Subcutaneous abdominal adipose tissue (tissue), 5 donors: ENCODE results near the gene KLF15.

Source experiments
- H3K27ac ChIP-seq: one replicate; pipeline ENCODE4 v1.7.0; 2013; ENCODE audit warnings: low read depth, mild to moderate bottlenecking, inconsistent platforms, low read length, moderate library complexity
- H3K27me3 ChIP-seq, 5 donors: one replicate each; pipeline ENCODE4 v1.7.0; 2013; ENCODE audit warnings: low read length in 5 of 5, inconsistent platforms in 1 of 5; ENCODE audit not compliant: control insufficient read depth in 5 of 5, insufficient read depth in 4 of 5
- H3K36me3 ChIP-seq, 5 donors: one replicate each; pipeline ENCODE4 v1.7.0; 2013; ENCODE audit warnings: low read length in 5 of 5; ENCODE audit not compliant: control insufficient read depth in 5 of 5, insufficient read depth in 5 of 5
- H3K4me1 ChIP-seq, 5 donors: one replicate each; pipeline ENCODE4 v1.7.0; 2013; ENCODE audit warnings: low read length in 5 of 5, mild to moderate bottlenecking in 3 of 5, moderate library complexity in 1 of 5; ENCODE audit not compliant: control insufficient read depth in 5 of 5, insufficient read depth in 5 of 5
- H3K4me3 ChIP-seq, 5 donors: one replicate each; pipeline ENCODE4 v1.7.0; 2013; ENCODE audit warnings: low read length in 5 of 5, low read depth in 1 of 5
- H3K9ac ChIP-seq, 5 donors: one replicate each; pipeline ENCODE4 v1.7.0; 2013; ENCODE audit warnings: low read length in 5 of 5, mild to moderate bottlenecking in 4 of 5, moderate library complexity in 3 of 5
- H3K9me3 ChIP-seq, 5 donors: one replicate each; pipeline ENCODE4 v1.7.0; 2013; ENCODE audit warnings: low read length in 5 of 5; ENCODE audit not compliant: control insufficient read depth in 5 of 5
- donor health status: healthy.
- donor health status: healthy.
- donor health status: healthy.
- donor health status: healthy.
- donor health status: healthy.

KLF15 gene

DNA sequence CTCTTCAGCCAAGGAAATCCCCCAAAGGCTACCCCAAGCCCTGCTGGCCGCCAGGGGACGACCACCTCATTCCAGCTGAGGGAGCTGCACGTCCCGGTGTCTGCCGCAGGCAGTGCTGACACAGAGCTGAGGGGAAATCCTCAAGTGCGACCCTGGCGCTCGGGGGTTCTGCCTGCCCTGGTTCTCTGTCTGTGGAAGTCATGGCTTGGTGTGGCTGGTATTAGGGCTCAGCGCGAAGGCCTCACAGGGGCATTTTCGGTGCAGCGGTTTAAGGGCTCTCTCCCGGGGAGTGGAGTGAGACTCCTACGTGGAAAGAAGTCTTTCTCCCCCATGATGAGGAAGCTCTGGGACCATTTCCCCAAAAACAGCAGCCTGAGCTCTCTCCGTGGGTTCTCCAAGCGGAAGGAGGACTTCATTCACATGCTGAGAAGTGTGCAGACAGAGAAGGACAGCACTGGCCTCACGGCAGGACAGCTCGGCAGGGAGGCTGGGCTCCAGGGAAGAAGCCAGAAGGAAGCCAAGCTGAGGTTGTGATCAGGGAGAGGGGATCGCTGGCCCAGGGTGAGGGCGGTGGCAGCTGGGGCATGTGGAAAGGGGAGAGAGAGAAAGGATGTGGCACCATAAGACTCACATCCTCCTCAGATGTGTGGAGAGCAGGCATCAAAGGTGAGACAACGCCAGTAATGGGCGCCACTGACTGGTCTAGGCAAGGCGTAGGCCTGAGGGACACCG, 48.6 kb downstream of the KLF15 start:
- Histone ChIP-seq H3K9ac (no peak overlapping the region), H3K4me1 (no peaks in the 10 kb centered on the region)

GRCh38 chr3:126307591-126308393, 49.4 kb downstream of the KLF15 start:
- no peak overlapping the region for H3K9ac ChIP-seq
- H3K27ac ChIP-seq = no peak overlapping the region
- no peaks in the 10 kb centered on the region for H3K4me1 ChIP-seq
- no peak overlapping the region for H3K4me3 ChIP-seq
- H3K36me3 ChIP-seq = no peaks in the 10 kb centered on the region
- no peaks in the 10 kb centered on the region for H3K27me3 ChIP-seq
- peaks cover 0 to 11% (median 5%) of the 10 kb centered on the region in 5 donors for H3K9me3 ChIP-seq

More for the DNA sequence above, 48.6 kb downstream of the KLF15 start:
- Histone ChIP-seq H3K36me3 (no peaks in the 10 kb centered on the region), H3K27me3 (no peaks in the 10 kb centered on the region), H3K27ac (no peak overlapping the region), H3K9me3 (peaks cover 0 to 8% (median 5%) of the 10 kb centered on the region in 5 donors), H3K4me3 (no peak overlapping the region)

DNA sequence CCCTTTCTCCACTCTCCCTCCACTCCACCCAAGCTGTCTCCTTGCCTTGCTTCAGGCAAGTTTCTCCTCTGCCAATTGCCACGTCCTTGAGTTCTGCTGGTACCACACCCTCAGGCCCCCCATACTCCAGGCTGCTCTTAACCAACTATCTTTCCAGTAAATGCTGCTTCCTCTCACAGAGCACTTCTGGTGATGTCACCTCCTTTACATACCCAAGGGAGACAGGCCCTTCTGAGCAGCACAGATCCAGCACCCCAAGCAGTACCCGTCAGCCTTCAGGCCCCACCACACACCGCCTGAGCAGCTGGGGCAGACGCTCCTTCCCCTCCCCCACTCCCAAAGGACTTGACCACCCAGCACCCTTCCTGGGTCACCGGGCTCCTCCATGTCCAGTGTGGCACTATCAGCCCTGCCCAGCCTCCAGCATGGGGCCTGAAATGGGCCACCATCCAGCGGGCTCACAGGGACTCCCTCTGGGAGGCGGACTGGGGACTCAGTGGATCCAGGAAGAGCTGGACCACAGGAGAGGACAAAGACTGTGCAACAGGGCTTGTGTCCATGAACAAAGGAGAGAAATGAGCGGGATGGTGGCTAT, 50.2 kb downstream of the KLF15 start:
- no peaks in the 10 kb centered on the region for H3K27me3 ChIP-seq

GRCh38 chr3:126306397-126306796, 50.8 kb downstream of the KLF15 start:
- Histone ChIP-seq H3K9me3 (peaks cover 0 to 11% (median 6%) of the 10 kb centered on the region in 5 donors), H3K4me3 (no peak overlapping the region), H3K27me3 (no peaks in the 10 kb centered on the region), H3K27ac (no peak overlapping the region), H3K9ac (no peak overlapping the region), H3K36me3 (no peaks in the 10 kb centered on the region), H3K4me1 (peaks cover 0 to 2% (median 0%) of the 10 kb centered on the region in 5 donors)

More for the DNA sequence above, 50.2 kb downstream of the KLF15 start:
- H3K4me3 ChIP-seq = no peak overlapping the region
- peaks cover 0 to 11% (median 6%) of the 10 kb centered on the region in 5 donors for H3K9me3 ChIP-seq
- no peaks in the 10 kb centered on the region for H3K4me1 ChIP-seq
- H3K27ac ChIP-seq = no peak overlapping the region
- H3K9ac ChIP-seq = no peak overlapping the region
- H3K36me3 ChIP-seq = no peaks in the 10 kb centered on the region

DNA sequence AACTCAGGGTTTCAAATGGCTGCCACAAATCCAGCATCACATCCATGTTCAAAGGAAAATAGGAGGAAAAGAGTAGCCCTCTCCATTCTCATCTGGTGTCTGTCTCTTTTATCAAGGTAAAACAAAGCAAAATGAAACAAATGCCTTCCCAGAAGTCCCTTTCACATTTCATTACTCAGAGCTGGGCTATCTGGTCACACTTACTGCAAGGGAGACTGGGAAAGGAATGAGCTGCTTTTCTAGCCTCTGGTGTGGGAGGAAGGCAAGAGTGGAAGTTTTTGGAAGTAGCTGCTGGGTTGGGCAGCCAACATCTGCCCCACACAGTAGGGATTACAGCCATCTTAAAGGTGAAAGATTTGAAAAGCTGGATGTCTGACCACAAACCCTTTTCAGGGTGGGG, 51.8 kb downstream of the KLF15 start:
- Histone ChIP-seq H3K4me3 (no peak overlapping the region), H3K4me1 (peaks cover 0 to 9% (median 0%) of the 10 kb centered on the region in 5 donors), H3K9ac (no peak overlapping the region), H3K9me3 (peaks cover 0 to 8% (median 2%) of the 10 kb centered on the region in 5 donors), H3K27ac (no peak overlapping the region), H3K36me3 (no peaks in the 10 kb centered on the region), H3K27me3 (no peaks in the 10 kb centered on the region)

DNA sequence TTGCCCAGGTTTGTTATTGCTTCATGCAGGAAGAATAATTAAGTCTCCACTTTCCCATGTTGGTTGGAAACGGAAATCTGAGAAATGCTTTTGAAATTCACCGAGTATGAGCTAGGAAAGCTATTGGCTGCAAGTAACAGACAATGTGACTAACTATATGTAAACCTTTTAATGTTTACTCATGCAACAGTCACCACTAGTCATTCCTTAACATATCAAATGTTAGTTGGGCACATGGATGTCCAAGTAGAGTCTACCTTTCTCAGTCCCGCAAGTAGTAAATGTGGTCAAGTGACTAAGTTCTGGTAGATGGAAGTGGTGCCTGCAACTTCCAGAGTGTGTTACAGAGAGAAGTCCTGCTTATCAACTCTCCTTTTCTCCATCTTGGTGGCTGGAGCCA, 52.5 kb downstream of the KLF15 start:
- no peak overlapping the region for H3K27ac ChIP-seq
- peaks cover 0 to 8% (median 2%) of the 10 kb centered on the region in 5 donors for H3K9me3 ChIP-seq
- H3K36me3 ChIP-seq = no peaks in the 10 kb centered on the region
- no peak overlapping the region for H3K9ac ChIP-seq
- H3K4me1 ChIP-seq = peaks cover 0 to 9% (median 0%) of the 10 kb centered on the region in 5 donors
- no peak overlapping the region for H3K4me3 ChIP-seq
- H3K27me3 ChIP-seq = no peaks in the 10 kb centered on the region

GRCh38 chr3:126304291-126304690, 52.9 kb downstream of the KLF15 start:
- peaks cover 0 to 9% (median 0%) of the 10 kb centered on the region in 5 donors for H3K4me1 ChIP-seq
- H3K9ac ChIP-seq = no peak overlapping the region
- H3K27me3 ChIP-seq = no peaks in the 10 kb centered on the region
- no peak overlapping the region for H3K27ac ChIP-seq
- no peak overlapping the region for H3K4me3 ChIP-seq
- no peaks in the 10 kb centered on the region for H3K36me3 ChIP-seq
- peaks cover 0 to 8% (median 2%) of the 10 kb centered on the region in 5 donors for H3K9me3 ChIP-seq

- no peak overlapping the region for H3K27ac ChIP-seq
- no peaks in the 10 kb centered on the region for H3K36me3 ChIP-seq
- no peak overlapping the region for H3K4me3 ChIP-seq
- H3K9ac ChIP-seq = no peak overlapping the region
- H3K9me3 ChIP-seq = peaks cover 0 to 8% (median 2%) of the 10 kb centered on the region in 5 donors
- peaks cover 0 to 9% (median 0%) of the 10 kb centered on the region in 5 donors for H3K4me1 ChIP-seq
- no peaks in the 10 kb centered on the region for H3K27me3 ChIP-seq
Observed at GRCh38 chr3:126303272-126303671, 53.9 kb downstream of the KLF15 start.

DNA sequence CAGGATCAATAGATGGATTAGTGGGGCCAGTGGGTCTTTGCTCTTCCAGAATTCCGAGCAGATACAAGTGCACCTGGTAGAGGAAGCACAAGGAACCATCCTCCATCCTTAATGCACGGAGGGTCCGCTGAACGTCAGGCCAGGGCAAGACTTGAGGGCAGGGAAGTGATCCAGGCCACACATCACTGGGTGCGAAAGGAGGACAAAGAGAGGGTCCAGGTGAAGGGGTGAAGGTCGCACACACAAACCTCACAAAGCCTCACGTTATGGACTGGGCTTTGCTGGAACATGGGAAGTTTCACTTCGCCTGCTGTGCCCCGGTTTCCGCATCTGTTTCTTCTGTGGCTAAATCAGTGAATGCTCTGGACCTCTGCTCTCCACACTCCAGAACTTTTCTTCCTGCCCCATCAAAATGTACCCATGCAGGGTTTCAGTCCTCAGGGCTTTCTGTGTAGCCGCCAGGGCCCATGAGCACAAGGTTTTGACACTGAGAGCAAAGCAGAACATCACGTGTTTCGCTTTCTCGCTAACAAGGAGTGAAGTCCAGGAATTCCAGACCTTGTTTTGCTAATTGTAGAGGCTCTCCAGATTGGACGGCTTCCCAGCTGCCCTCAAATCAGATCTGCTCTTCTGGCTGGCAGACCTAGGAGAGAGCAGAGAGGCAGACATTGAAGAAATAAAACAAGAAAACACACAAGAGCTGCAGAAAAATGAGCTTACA, 56.3 kb downstream of the KLF15 start:
- no peaks in the 10 kb centered on the region for H3K27me3 ChIP-seq
- peaks cover 0 to 9% (median 2%) of the 10 kb centered on the region in 5 donors for H3K4me1 ChIP-seq
- H3K36me3 ChIP-seq = no peaks in the 10 kb centered on the region
- peak overlapping the region in 1 of 5 donors; percentile 3 for H3K4me3 ChIP-seq
- no peak overlapping the region for H3K9ac ChIP-seq
- no peak overlapping the region for H3K27ac ChIP-seq
- peaks cover 0 to 8% (median 2%) of the 10 kb centered on the region in 5 donors for H3K9me3 ChIP-seq
